Coronary artery (tissue), 2 donors: ENCODE results near the gene SIGLEC7.

Source experiments
- DNase-seq: peaks from one replicate; pipeline ENCODE4 v3.0.0-alpha.2; 2017; ENCODE audit warnings: low spot score
- H3K27ac ChIP-seq, 2 donors: fragments of 200-600 bp; sonication (generic); one replicate each; pipeline ENCODE4 v1.5.1; 2016 to 2019
- H3K4me3 ChIP-seq: fragments of 200-600 bp; sonication (generic); 2 replicates; pipeline ENCODE4 v1.5.1; 2016; ENCODE audit warnings: mild to moderate bottlenecking, moderate library complexity
- TF ChIP-seq, protein P1 (sequence below): fragments of 200-600 bp; sonication (generic); IDR thresholded peaks from one replicate; pipeline ENCODE4 v1.5.1; 2019; ENCODE audit warnings: antibody characterized with exemption

SIGLEC7 gene

DNA sequence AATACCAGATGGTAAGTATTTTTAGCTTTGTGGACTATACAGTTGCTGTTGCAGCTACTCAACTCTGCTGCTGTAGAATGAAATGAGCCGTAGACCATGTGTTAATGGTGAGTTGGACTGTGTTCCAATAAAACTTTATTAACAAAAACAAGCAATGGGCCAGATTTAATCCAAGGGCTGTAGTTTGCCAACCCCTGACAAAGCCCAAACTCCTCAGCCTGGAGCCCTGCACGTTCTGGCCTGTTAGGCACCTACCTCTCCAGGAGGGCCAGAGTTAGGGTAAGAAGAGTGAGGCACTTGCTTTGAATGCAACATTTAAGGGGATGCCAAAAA, 46.1 kb downstream of the SIGLEC7 start:
- DNase-seq: no peak
- TF ChIP-seq, protein P1, sequence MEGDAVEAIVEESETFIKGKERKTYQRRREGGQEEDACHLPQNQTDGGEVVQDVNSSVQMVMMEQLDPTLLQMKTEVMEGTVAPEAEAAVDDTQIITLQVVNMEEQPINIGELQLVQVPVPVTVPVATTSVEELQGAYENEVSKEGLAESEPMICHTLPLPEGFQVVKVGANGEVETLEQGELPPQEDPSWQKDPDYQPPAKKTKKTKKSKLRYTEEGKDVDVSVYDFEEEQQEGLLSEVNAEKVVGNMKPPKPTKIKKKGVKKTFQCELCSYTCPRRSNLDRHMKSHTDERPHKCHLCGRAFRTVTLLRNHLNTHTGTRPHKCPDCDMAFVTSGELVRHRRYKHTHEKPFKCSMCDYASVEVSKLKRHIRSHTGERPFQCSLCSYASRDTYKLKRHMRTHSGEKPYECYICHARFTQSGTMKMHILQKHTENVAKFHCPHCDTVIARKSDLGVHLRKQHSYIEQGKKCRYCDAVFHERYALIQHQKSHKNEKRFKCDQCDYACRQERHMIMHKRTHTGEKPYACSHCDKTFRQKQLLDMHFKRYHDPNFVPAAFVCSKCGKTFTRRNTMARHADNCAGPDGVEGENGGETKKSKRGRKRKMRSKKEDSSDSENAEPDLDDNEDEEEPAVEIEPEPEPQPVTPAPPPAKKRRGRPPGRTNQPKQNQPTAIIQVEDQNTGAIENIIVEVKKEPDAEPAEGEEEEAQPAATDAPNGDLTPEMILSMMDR: no peak
- H3K4me3 ChIP-seq: no peak overlapping the region
- H3K27ac ChIP-seq: no peak overlapping the region

DNA sequence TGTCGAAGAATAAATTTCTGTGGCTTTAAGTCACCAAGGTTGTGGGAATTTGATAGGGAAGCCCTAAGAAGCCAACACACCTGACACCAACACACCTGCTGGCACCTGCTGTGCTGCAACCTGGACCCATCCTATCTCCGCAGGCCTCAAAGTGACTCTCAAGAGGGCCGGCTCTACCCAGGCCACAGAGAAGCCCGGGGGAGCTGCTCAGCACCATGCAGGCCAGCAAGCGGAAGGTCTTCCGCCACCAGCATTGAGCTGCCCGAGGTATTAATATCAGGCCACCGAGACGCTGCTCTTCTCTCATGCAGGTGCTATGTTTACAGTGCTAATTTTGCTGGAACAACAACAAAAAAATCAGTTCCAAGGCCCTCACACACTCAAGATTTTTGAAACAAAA, 50.6 kb downstream of the SIGLEC7 start:
- Histone ChIP-seq H3K4me3 (no peak overlapping the region), H3K27ac (no peak overlapping the region)
- TF ChIP-seq, protein P1: no peak
- DNase-seq: no peak

DNA sequence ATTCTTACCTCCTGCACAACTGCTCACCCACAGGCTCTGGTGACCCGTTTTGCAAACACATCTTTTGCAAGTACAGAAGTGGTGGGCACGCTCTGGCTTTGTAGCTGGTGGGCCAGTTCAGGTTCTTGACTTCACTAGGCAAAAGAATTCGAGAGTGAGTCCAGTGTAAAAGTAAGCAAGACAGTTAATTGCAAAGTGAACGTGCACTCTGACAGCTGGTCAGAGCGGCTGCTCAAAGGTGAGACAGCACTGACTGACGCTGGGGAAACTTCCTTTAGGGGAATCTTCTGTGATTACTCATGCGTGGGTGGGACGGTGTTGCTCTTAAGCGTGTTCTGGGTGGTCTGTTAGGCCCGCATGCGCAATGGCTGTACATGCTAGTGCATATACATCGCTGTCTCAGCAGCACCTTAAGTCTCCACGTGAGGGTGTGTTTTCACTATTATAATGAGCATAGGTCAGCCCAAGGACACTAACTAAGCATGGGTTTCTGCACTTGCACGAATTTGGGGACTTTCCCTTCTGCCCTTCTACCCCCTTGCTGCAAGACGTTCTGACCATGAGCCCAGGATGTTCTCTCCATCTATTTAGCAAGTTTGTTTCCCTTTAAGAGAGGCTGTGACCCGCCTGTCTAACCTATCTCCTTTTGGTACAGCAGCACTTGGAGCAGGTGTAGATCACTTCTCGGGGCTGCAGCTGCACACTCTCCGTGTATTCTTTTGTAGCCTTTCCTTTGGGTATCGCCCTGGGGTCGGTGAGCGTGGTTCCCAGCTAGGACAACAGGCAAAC, 52.6 kb downstream of the SIGLEC7 start:
- no peak for DNase-seq

DNA sequence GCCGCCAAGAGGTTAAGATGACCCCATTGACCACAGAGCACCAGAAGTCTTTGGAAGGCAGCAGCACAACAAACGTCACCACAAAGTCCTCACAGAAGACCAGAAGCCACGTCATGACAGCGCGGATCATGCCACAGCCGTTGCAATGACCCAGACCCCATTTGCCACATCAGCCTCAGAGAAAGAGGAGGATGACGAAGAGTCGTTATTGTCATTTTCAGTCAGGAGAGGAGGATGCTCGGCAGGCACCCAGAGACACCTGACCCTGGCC, 53.1 kb downstream of the SIGLEC7 start:
- no peak for DNase-seq
- no peak overlapping the region for H3K4me3 ChIP-seq
- TF ChIP-seq, protein P1: no peak
- H3K27ac ChIP-seq: no peak overlapping the region

More for the DNA sequence above, 52.6 kb downstream of the SIGLEC7 start:
- TF ChIP-seq, protein P1: no peak
- no peak overlapping the region for H3K4me3 ChIP-seq
- H3K27ac ChIP-seq: no peak overlapping the region

DNA sequence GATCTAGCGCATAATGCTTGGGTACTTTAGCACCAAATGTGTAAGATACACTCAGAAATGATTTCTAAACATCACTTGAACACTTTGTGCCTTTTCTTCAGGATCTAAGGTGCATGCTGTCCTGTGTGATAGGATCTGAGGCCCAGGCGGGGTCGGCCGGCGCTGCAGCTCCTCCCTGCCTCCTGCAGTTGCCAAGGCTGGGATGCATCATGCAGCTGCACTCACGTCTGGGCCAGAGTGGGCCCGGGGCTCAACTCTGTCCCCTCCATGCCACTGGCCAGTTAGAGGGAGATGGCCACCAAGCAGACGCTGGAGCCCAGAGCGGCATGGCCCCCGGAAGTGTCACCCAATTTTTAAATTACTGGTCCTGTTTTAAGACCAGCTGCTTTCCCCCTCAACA, 53.5 kb downstream of the SIGLEC7 start:
- no peak for DNase-seq
- H3K27ac ChIP-seq: no peak overlapping the region
- no peak overlapping the region for H3K4me3 ChIP-seq
- TF ChIP-seq, protein P1: no peak

DNA sequence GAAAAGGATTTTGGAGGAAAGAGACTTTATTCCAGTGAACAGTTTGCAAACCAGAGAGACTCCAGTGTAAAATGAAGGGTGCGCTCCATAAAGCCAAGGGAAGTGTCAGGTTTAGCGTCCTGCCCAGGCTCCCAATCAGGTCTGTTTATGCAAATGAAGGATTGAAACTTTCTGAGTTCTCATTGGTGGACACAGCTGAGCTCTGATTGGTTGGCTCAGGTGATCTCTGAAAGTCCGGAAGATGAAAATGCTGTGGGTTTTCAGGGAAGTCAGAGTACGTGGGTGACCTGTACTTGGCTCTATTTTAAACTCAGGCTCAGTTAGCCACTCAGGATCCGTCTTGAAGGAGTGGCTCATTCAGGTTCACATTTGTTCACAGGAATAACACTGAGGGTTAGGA, 54.1 kb downstream of the SIGLEC7 start:
- H3K4me3 ChIP-seq: no peak overlapping the region
- DNase-seq: no peak
- TF ChIP-seq, protein P1: no peak
- no peak overlapping the region for H3K27ac ChIP-seq

DNA sequence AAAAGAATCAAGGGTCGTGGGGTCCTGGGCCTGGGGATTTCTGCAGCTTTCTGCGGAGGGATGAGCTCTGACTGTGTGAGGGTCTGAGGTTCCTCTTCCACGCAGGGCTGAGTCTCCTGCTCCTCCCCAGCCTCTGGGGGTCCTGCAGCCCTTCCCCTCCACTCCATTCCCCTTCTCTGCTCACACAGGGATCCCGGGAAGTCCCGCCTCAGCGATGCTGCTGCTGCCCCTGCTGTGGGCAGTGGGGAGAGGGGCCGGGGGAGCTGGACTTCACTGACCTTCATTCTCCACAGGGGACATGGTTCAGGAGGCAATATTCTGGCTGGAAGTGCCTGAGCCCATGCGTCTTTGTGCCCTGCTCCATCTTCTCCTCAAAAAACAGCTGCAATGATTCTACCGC, 56.5 kb downstream of the SIGLEC7 start:
- TF ChIP-seq, protein P1: no peak
- H3K4me3 ChIP-seq: no peak overlapping the region
- no peak for DNase-seq
- no peak overlapping the region for H3K27ac ChIP-seq
